Nephron progenitor cell (in vitro differentiated cells): Measurements from ENCODE around the gene SIGLEC1.

Source experiments
- DNase-seq: peaks from one replicate; pipeline ENCODE4 v3.0.0; 2021
- H3K27ac Mint-ChIP-seq: 2 replicates; pipeline ENCODE4 v1.8.0; 2021; ENCODE audit warnings: mild to moderate bottlenecking, moderate library complexity, mixed read lengths
- H3K27me3 Mint-ChIP-seq: 2 replicates; pipeline ENCODE4 v1.8.0; 2021; ENCODE audit warnings: mild to moderate bottlenecking, low read depth, mixed read lengths; ENCODE audit not compliant: poor library complexity
- H3K36me3 Mint-ChIP-seq: 2 replicates; pipeline ENCODE4 v1.8.0; 2021; ENCODE audit warnings: low read depth, mixed read lengths
- H3K4me1 Mint-ChIP-seq: 2 replicates; pipeline ENCODE4 v1.8.0; 2021; ENCODE audit warnings: mixed read lengths
- H3K4me3 Mint-ChIP-seq: 2 replicates; pipeline ENCODE4 v1.8.0; 2021; ENCODE audit warnings: mild to moderate bottlenecking, moderate library complexity, mixed read lengths
- H3K9me3 Mint-ChIP-seq: 2 replicates; pipeline ENCODE4 v1.8.0; 2021; ENCODE audit warnings: mild to moderate bottlenecking, moderate library complexity, mixed read lengths
- TF ChIP-seq, protein P1 (sequence below): fragments of 200-600 bp; sonication (generic); IDR thresholded peaks from 2 replicates; pipeline ENCODE4 v1.5.0; 2021; ENCODE audit warnings: antibody characterized with exemption

Gene SIGLEC1

DNA sequence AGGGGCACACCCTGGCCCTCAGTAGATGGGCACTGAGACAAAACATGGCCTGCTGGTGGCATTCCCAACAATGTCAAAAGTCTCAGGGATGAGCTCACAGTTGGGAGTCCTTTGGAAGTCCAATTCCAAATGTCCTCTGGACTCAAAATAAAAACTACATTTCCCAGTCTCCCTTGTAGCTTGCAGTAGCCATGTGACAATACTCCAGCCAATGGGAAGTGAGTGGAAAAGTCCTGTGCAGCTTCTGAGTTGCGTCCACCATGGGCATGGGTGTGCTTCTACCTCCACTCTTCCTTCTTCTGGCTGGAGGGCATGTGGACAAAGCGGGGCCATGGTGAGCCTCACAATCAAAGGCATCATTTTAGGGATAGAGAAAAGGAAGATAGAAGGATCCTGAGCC lies 24.7 kb downstream of the SIGLEC1 start:
- no peaks in the 10 kb centered on the region for H3K36me3 Mint-ChIP-seq
- H3K4me1 Mint-ChIP-seq, result peaks cover 17% of the 10 kb centered on the region
- H3K27me3 Mint-ChIP-seq, result peaks cover 25% of the 10 kb centered on the region

GRCh38 chr20:3686867-3687321 lies 25.5 kb downstream of the SIGLEC1 start:
- H3K4me1 Mint-ChIP-seq, result peaks cover 17% of the 10 kb centered on the region
- no peaks in the 10 kb centered on the region for H3K9me3 Mint-ChIP-seq
- H3K4me3 Mint-ChIP-seq, result no peak overlapping the region
- no peak overlapping the region for H3K27ac Mint-ChIP-seq
- DNase-seq, result no peak
- peaks cover 31% of the 10 kb centered on the region for H3K27me3 Mint-ChIP-seq
- TF ChIP-seq, protein P1, sequence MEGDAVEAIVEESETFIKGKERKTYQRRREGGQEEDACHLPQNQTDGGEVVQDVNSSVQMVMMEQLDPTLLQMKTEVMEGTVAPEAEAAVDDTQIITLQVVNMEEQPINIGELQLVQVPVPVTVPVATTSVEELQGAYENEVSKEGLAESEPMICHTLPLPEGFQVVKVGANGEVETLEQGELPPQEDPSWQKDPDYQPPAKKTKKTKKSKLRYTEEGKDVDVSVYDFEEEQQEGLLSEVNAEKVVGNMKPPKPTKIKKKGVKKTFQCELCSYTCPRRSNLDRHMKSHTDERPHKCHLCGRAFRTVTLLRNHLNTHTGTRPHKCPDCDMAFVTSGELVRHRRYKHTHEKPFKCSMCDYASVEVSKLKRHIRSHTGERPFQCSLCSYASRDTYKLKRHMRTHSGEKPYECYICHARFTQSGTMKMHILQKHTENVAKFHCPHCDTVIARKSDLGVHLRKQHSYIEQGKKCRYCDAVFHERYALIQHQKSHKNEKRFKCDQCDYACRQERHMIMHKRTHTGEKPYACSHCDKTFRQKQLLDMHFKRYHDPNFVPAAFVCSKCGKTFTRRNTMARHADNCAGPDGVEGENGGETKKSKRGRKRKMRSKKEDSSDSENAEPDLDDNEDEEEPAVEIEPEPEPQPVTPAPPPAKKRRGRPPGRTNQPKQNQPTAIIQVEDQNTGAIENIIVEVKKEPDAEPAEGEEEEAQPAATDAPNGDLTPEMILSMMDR, result no peak
- no peaks in the 10 kb centered on the region for H3K36me3 Mint-ChIP-seq

More for the DNA sequence above, 24.7 kb downstream of the SIGLEC1 start:
- H3K9me3 Mint-ChIP-seq, result no peaks in the 10 kb centered on the region
- DNase-seq, result no peak
- TF ChIP-seq, protein P1, result no peak
- no peak overlapping the region for H3K27ac Mint-ChIP-seq
- no peak overlapping the region for H3K4me3 Mint-ChIP-seq

DNA sequence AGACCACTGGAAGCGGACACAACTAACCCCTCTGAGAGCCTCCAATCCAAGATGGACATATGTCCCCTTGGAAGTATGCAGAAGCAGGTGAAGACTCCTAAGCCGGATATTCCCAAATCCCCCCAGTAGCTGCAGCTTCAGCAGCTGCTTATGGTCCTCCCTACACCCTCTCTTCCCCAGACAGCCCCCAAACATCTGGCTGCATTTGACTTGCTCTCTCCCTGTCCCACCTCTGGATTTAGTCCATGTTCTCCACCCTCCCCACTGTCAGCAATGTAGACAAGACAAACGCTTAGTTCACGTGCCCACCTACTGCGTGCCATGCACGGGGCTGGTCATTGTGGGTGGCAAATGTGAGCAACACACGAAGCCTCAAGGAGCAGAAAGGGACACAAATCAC lies 26.0 kb downstream of the SIGLEC1 start:
- no peaks in the 10 kb centered on the region for H3K9me3 Mint-ChIP-seq
- H3K4me3 Mint-ChIP-seq, result no peak overlapping the region
- DNase-seq, result no peak
- H3K27me3 Mint-ChIP-seq, result peaks cover 35% of the 10 kb centered on the region
- TF ChIP-seq, protein P1, result no peak
- no peaks in the 10 kb centered on the region for H3K36me3 Mint-ChIP-seq
- H3K4me1 Mint-ChIP-seq, result peaks cover 17% of the 10 kb centered on the region
- no peak overlapping the region for H3K27ac Mint-ChIP-seq

DNA sequence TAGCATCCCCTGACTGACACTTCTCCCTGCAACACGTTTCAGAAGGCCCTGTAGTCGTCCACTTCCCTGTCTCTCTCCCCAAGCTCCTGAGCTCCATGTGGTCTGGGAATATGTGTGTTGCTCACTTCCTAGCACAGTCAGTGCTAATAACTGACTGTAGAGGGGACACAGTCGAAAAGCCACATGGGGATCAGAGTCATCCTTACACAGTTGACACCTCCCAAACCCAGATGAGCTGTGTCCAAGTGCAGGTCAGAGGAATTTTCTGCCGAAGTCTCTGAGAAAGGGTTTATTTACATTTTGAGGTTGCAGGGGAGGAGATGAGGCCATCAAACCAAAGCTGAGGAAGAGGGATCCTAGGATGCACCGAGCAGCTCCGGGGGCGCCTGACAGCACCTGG lies 27.1 kb downstream of the SIGLEC1 start:
- no peaks in the 10 kb centered on the region for H3K36me3 Mint-ChIP-seq
- H3K27ac Mint-ChIP-seq, result no peak overlapping the region
- no peak for DNase-seq
- H3K9me3 Mint-ChIP-seq, result no peaks in the 10 kb centered on the region
- no peak overlapping the region for H3K4me3 Mint-ChIP-seq
- peaks cover 26% of the 10 kb centered on the region for H3K4me1 Mint-ChIP-seq
- TF ChIP-seq, protein P1, result no peak
- H3K27me3 Mint-ChIP-seq, result peaks cover 38% of the 10 kb centered on the region

- Mint-ChIP-seq H3K36me3 (no peaks in the 10 kb centered on the region), H3K4me3 (peak within 1 kb of the TSS; percentile 83), H3K9me3 (no peaks in the 10 kb centered on the region), H3K27me3 (peaks cover 47% of the 10 kb centered on the region), H3K27ac (no peak within 1 kb of the TSS), H3K4me1 (peaks cover 40% of the 10 kb centered on the region)
- TF ChIP-seq, protein P1, result no peak
- peak; percentile 69 for DNase-seq
These were observed 30.2 kb downstream of the SIGLEC1 start, which contains the start of gene ADAM33 for GRCh38 chr20:3681931-3682781. Gene ADAM33 (minus strand): TSS chr20:3682010. CDS start chr20:3682004, 6 bp downstream.
